Suprapubic skin (tissue), 4 donors: ENCODE results near the gene CDC42BPG.

ENCODE experiments used
- CTCF ChIP-seq, 2 donors: fragments of 200-600 bp in 1 of 2; fragments of 450-650 bp in 1 of 2; sonication (generic) in 1 of 2; IDR thresholded peaks; one replicate each; pipeline ENCODE4 v1.5.1; 2016 to 2019; ENCODE audit warnings: antibody characterized with exemption in 2 of 2, mild to moderate bottlenecking in 1 of 2, moderate library complexity in 1 of 2
- POLR2A ChIP-seq, 2 donors: fragments of 450-650 bp; IDR thresholded peaks; one replicate each; pipeline ENCODE4 v1.6.1; 2017; ENCODE audit warnings: antibody characterized with exemption in 2 of 2, mild to moderate bottlenecking in 2 of 2, moderate library complexity in 2 of 2
- POLR2AphosphoS5 ChIP-seq, 3 donors: sonication (generic); formaldehyde crosslinking; IDR thresholded peaks; one replicate each; pipeline ENCODE4 v1.6.1; 2017; ENCODE audit warnings: antibody characterized with exemption in 3 of 3

- peak in 1 of 2 donors; percentile 17 for TF ChIP-seq CTCF (IDR thresholded peaks at IDR 0.05)
- TF ChIP-seq POLR2A (IDR thresholded peaks at IDR 0.05) = peak; percentile 40 to 82
- peak; percentile 58 to 86 (median 82) for TF ChIP-seq POLR2AphosphoS5 (IDR thresholded peaks at IDR 0.05)
Observed at GRCh38 chr11:64778473-64779298, 65.8 kb downstream of the CDC42BPG start, which contains the start of gene SF1.
